Measurements from ENCODE around the gene KSR1. TPM values are rescaled to one million over a fixed set of nuclear protein-coding genes. Genes with fewer than 3 reads are reported as not detected.
"Not testable (repeated sequence)": the region's sequence is repeated elsewhere in the genome, so short reads cannot be mapped to it uniquely, and the experiment has no call there.

The KSR1 gene
- total RNA-seq, 1 donor from 2014 or later = 13.6 TPM

GRCh38 chr17:27630607-27631410 lies 174.6 kb downstream of the KSR1 start, which contains the start of gene LGALS9:
LGALS9 (plus strand) TSS chr17:27631188; CDS start chr17:27631266, 78 bp downstream.
- no peak for DNase-seq (ENCODE audit: low spot score)
- intact Hi-C loops (cut with DNase I) = no loop called here

GRCh38 chr17:27631411-27631760 lies 175.1 kb downstream of the KSR1 start:
- intact Hi-C loops (cut with DNase I) = no loop called here

GRCh38 chr17:27631897-27632725 lies 175.9 kb downstream of the KSR1 start:
- intact Hi-C loops (cut with DNase I) = no loop called here
- no peak for DNase-seq (ENCODE audit: low spot score)

More at GRCh38 chr17:27631411-27631760, 175.1 kb downstream of the KSR1 start:
- no peak for DNase-seq (ENCODE audit: low spot score)

GRCh38 chr17:27632766-27633165 lies 176.5 kb downstream of the KSR1 start:
- intact Hi-C loops (cut with DNase I) = not testable (repeated sequence)
- peak; percentile 91 for DNase-seq (ENCODE audit: low spot score)

GRCh38 chr17:27633312-27634025 lies 177.2 kb downstream of the KSR1 start:
- DNase-seq (ENCODE audit: low spot score) = no peak
- intact Hi-C loops (cut with DNase I) = no loop called here

- DNase-seq (ENCODE audit: low spot score) = no peak
- intact Hi-C loops (cut with DNase I) = no loop called here
Measured at GRCh38 chr17:27634026-27634335, 177.7 kb downstream of the KSR1 start.

GRCh38 chr17:27634776-27635175 lies 178.5 kb downstream of the KSR1 start:
- intact Hi-C loops (cut with DNase I) = no loop called here
- no peak for DNase-seq (ENCODE audit: low spot score)

- intact Hi-C loops (cut with DNase I) = no loop called here
Measured at GRCh38 chr17:27635275-27635823, 179.1 kb downstream of the KSR1 start.

GRCh38 chr17:27636005-27636520 lies 179.8 kb downstream of the KSR1 start:
- intact Hi-C loops (cut with DNase I); DNase-seq (ENCODE audit: low spot score): not testable (repeated sequence)

More at GRCh38 chr17:27635275-27635823, 179.1 kb downstream of the KSR1 start:
- DNase-seq (ENCODE audit: low spot score) = no peak

GRCh38 chr17:27637818-27638217 lies 181.6 kb downstream of the KSR1 start:
- DNase-seq (ENCODE audit: low spot score); intact Hi-C loops (cut with DNase I): not testable (repeated sequence)

- intact Hi-C loops (cut with DNase I); DNase-seq (ENCODE audit: low spot score): not testable (repeated sequence)
Measured at GRCh38 chr17:27638415-27638914, 182.2 kb downstream of the KSR1 start.

GRCh38 chr17:27640790-27641189 lies 184.5 kb downstream of the KSR1 start:
- no peak for DNase-seq (ENCODE audit: low spot score)
- intact Hi-C loops (cut with DNase I) = no loop called here

- DNase-seq (ENCODE audit: low spot score) = no peak
- intact Hi-C loops (cut with DNase I) = no loop called here
Measured at GRCh38 chr17:27644586-27644985, 188.3 kb downstream of the KSR1 start.

- intact Hi-C loops (cut with DNase I); DNase-seq (ENCODE audit: low spot score): not testable (repeated sequence)
Measured at GRCh38 chr17:27645621-27646020, 189.4 kb downstream of the KSR1 start.

- no peak for DNase-seq (ENCODE audit: low spot score)
- intact Hi-C loops (cut with DNase I) = no loop called here
Measured at GRCh38 chr17:27646232-27646631, 190.0 kb downstream of the KSR1 start.

GRCh38 chr17:27647765-27648164 lies 191.5 kb downstream of the KSR1 start:
- intact Hi-C loops (cut with DNase I) = no loop called here
- no peak for DNase-seq (ENCODE audit: low spot score)

GRCh38 chr17:27649111-27649571 lies 192.9 kb downstream of the KSR1 start:
- DNase-seq (ENCODE audit: low spot score); intact Hi-C loops (cut with DNase I): not testable (repeated sequence)

GRCh38 chr17:27649929-27650328 lies 193.7 kb downstream of the KSR1 start:
- intact Hi-C loops (cut with DNase I) = loop anchor here (2.0 to 10.0 kb wide), 4 partner anchors 39 to 415 kb away; no protein-coding TSS in a partner anchor
- DNase-seq (ENCODE audit: low spot score) = no peak

- no peak for DNase-seq (ENCODE audit: low spot score)
- intact Hi-C loops (cut with DNase I) = loop anchor here (2.0 to 10.0 kb wide), 4 partner anchors 40 to 416 kb away; no protein-coding TSS in a partner anchor
Measured at GRCh38 chr17:27650836-27651235, 194.6 kb downstream of the KSR1 start.

All from cardiac septum (tissue), 1 donor.